NCI-H1694 (cell line): ENCODE results near the gene TPO.

Experiments used
- DNase-seq: peaks from one replicate; lab custom pipeline; 2025; lab: John Stamatoyannopoulos, UW

Gene TPO

DNA sequence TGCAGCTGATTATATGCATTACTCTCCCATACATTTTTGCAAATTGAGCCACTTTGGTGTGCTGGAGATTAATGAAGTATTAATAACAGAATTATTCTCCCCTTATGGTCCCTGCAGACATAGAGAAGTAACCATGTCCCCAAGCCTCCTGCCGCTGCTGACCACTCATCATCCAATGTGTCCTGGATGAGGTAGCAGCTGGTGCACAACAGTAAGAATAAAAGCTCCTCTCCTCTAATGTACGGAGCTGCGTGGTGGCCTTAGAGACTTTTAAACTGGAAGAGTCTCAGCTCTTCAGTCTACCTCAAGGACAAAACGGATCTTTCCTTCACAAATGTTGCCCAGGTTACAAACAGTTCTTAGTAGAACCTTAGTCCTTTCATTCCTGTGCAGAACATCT lies 37.7 kb downstream of the TPO start:
- no peak for DNase-seq

GRCh38 chr2:1451422-1451821 lies 38.2 kb downstream of the TPO start:
- DNase-seq = no peak

- DNase-seq = no peak
These were observed 40.3 kb downstream of the TPO start for GRCh38 chr2:1453561-1453960.

GRCh38 chr2:1454346-1454745 lies 41.1 kb downstream of the TPO start:
- no peak for DNase-seq

GRCh38 chr2:1455466-1455865 lies 42.2 kb downstream of the TPO start:
- no peak for DNase-seq

GRCh38 chr2:1458432-1458831 lies 45.2 kb downstream of the TPO start:
- no peak for DNase-seq

GRCh38 chr2:1459727-1460126 lies 46.5 kb downstream of the TPO start:
- DNase-seq = no peak

DNA sequence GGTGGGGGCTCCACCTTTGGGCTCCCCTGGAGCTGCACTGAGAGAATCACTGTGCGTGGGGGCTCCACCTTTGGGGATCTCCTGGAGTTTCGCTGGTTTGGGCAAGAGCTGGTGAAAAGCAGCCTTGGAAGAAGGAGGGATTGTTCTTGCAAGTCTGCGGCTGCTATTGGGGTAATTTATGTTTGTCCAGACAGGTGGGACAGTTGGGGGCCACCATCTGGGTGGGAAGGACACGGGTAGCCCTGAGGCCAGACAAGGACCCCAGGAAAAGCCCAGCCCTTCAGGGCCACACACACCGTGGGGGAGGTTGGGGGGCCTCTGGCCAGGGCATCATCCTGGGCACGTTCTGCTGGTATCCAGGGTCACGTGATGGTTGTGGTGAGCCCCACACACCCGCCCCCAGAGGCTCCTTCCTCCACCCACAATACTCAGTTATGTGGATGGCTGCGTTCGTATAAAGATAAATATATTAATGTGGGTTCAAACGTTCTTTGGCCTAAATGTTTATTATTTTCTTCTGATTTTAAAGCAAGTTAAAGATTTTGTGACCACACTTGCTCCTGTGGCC lies 47.7 kb downstream of the TPO start:
- DNase-seq = no peak

GRCh38 chr2:1461507-1462390 lies 48.5 kb downstream of the TPO start:
- no peak for DNase-seq

- no peak for DNase-seq
These were observed 49.7 kb downstream of the TPO start for GRCh38 chr2:1462994-1463393.

DNA sequence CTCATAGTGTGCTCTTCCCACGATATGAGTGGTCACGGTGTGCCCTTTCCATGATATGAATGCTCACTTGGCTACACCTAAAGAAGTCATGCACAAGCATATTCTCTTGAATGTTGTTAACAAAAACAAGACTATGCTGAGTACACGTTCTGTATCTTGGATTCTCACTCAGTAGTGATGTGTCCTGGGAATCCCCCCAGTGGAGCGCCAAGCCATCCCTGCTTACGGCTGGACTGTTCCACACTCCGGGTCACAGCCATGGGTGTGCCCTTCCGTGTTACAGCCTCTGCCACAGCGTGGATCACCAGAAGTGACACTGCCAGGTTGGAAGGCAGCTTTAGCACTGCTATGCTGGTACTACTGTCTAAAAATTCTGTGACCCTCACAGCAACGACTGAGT lies 59.1 kb downstream of the TPO start:
- no peak for DNase-seq

DNA sequence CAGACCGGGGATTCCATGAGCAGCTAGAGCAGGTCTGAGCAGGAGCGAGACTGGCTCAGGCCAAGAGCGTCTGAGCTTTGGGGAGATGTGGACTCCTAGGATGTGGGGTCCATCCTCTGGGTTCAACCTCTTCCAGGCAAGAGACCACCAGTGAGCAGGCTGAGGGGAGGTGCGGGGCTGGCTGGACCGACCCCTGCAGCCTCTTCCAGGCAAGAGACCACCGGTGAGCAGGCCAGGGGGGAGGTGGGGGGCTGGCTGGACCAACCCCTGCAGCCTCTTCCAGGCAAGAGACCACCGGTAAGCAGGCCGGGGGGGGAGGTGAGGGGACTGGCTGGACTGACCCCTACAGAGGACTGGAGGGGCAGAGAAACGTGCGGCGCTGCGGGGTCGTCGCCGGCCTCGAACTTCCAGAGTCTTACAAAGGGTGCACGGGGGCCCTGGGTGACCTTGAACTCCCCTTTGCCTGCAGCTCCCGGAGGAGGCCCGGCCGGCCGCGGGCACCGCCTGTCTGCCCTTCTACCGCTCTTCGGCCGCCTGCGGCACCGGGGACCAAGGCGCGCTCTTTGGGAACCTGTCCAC lies 63.4 kb downstream of the TPO start:
- no peak for DNase-seq

DNA sequence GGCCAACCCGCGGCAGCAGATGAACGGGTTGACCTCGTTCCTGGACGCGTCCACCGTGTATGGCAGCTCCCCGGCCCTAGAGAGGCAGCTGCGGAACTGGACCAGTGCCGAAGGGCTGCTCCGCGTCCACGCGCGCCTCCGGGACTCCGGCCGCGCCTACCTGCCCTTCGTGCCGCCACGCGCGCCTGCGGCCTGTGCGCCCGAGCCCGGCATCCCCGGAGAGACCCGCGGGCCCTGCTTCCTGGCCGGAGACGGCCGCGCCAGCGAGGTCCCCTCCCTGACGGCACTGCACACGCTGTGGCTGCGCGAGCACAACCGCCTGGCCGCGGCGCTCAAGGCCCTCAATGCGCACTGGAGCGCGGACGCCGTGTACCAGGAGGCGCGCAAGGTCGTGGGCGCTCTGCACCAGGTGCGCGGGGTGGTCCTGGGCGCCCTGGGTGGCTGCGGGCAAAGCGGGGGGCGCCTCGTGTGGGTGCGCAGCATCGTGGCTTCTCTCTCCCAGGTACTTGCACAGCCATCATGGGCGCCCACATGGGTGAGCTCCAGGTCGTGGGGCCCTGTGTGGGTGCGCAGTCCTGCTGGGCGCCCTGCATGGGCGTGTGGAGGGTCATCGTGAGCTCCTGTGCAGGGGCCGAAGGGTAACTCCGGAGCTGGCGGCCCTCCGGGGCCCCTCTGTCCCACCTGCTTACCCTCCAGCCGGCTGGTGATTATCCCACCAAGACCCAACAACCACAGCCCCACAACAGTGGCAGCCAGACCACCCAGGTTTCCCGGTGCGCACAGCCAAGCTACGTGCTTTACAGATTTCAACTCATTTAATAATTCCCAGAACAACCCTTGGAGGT lies 64.2 kb downstream of the TPO start:
- no peak for DNase-seq

- no peak for DNase-seq
These were observed 65.3 kb downstream of the TPO start for GRCh38 chr2:1478311-1479305.

DNA sequence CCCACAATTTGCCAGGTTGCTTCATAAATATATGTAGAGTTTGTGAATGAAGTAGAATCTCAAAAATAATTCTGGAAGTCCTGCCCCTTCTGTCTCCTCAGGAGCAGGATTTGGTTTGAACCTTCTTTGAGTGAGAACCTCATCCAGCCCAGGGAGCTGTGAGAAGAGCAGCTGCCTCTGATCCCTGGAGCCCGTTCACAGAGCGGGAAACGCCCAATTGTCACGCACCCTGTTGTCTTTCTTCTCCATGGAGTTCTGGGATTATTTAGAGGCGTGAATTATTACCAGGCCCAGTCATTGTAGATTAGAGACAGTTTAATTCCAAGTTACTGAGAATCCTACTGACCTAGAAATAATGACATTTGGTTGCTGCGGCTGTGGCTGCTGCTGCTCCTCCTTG lies 66.1 kb downstream of the TPO start:
- no peak for DNase-seq

DNA sequence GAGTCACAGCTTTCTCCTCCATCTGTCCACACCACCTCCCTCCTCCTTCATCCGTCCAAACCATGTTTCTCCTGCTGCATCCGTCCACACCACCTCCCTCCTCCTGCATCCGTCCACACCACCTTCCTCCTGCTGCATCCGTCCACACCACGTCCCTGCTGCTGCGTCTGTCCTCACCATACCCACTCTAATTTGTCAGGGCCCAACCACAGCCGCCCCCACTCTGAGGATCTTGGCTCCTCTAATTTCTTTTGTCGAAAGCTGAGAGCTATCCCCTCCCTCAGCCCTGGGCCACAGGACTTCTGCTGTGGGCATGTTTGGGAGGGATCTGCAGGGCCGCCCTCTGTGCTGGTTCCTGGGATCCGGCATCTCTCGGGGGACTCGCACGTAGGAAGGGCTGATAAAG lies 67.4 kb downstream of the TPO start:
- DNase-seq = no peak

- no peak for DNase-seq
These were observed 68.4 kb downstream of the TPO start for GRCh38 chr2:1481406-1482252.

DNA sequence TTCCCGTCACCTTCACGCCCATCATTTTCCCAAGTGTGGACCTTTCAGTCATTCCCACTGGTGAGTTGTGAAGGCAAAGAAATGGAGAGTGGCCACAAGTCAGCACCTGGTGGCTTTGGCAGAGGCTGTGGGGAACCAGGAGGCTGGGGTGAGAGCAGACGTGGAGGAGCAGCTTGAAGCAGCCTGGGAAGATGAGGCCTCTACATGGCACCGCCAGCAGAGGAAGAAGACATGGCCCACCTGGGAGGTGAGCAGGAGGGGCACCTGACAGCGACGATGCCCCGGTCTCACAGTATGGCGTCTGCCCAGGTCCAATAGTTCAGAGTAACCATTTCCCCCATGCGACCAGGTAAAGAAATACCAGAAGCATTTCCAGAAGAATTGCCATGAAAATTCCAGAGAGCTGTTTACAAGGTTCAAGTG lies 69.0 kb downstream of the TPO start:
- no peak for DNase-seq

DNA sequence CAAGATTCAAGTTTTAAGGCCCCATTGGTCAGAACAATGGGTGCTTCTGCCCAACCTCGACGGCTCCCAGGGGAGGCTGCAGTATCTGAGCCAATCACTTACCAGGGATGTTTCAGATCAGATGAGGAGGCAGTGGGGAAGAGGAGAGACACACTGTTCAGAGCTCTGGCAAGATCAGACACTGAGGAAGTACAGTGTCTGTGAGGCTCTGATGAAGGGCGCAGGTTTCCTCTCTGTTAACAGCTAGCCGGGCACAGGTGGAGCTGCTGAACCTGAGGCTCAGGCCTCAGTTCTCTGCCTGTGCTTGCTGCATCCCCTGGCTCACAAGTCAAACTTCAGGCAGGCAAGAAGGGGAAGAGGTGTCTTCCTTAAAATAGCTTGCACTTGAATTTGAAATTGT lies 69.7 kb downstream of the TPO start:
- DNase-seq = no peak

GRCh38 chr2:1483551-1483950 lies 70.3 kb downstream of the TPO start:
- no peak for DNase-seq
